Measurements from ENCODE around the gene ALG14.
A peak's percentile ranks its signal among the peaks of the same experiment; 100 is the strongest.

Gene ALG14

DNA sequence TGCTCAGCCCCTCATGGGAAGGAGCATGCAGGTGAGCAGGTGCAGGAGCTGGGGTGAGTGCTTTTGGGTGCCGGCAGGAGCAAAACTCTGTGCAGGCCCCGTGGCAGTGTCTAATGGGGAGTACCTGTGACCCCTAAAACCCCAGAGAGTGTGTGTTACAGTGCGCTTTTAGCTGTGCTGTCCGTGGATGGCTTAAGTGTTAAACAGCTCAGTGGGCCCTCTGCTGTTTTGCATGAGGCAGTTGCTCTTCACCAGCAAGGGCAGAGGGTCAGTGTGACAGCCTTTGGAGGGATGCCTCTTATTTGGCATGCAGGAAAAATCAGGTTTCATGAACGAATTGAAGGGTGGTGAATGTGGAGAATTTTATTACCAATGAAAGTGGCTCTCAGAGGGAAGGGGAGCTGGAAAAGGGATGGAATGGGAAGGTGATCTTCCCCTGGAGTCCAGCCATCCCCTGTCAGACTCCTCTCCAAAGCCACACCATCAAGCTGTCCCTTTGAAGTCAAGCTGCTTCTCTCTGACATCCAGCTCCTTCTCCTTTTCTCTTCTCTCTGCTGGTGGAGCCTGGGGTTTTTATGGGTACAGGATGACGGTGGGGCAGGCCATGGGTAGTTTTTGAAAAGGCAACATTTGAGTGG lies 17.0 kb upstream of the ALG14 start:
- WGBS, 2 experiments, result 88 to 92% methylated on average over 6 of the region's 6 CpGs
- no peaks in the 10 kb centered on the region for H3K27me3 ChIP-seq (ENCODE audit: control insufficient read depth, insufficient read depth, low read length, poor library complexity, severe bottlenecking)
- H3K36me3 ChIP-seq (ENCODE audit: control insufficient read depth, insufficient read depth, low read length), result no peaks in the 10 kb centered on the region
- H3K9me3 ChIP-seq (ENCODE audit: control insufficient read depth, low read length), result peaks cover 2% of the 10 kb centered on the region
- no peak overlapping the region for H3K27ac ChIP-seq (ENCODE audit: insufficient read depth, low read depth, low read length, poor library complexity, severe bottlenecking)
- peaks cover 4% of the 10 kb centered on the region for H3K4me1 ChIP-seq (ENCODE audit: control insufficient read depth, insufficient read depth, low read length)
- no peak overlapping the region for H3K4me3 ChIP-seq (ENCODE audit: insufficient read depth, low read depth, low read length)

DNA sequence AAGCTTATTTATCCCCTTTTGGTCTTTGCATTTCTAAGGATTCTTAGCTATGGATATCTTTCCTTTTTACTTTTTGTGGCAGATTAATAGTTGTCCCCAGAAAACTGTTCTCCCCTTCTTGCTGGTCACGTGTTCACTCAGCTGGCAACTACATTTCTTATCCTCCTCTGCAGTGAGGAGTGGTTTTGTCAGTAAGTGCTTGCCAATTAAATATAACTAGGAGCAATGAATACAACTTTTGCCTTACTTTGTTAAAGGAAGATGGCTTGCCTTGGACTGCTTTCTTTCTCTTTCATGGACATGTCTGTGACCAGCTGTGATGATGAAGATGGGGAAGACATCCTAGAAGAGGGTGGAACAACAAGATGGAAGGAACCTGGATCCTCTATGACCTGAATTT lies 15.6 kb upstream of the ALG14 start:
- 100% methylated on average over 1 of the region's 1 CpG; no CpG with 5 or more reads in 1 of the 2 experiments for WGBS, 2 experiments
- Histone ChIP-seq H3K27me3 (ENCODE audit: control insufficient read depth, insufficient read depth, low read length, poor library complexity, severe bottlenecking) (no peaks in the 10 kb centered on the region), H3K9me3 (ENCODE audit: control insufficient read depth, low read length) (peaks cover 2% of the 10 kb centered on the region), H3K27ac (ENCODE audit: insufficient read depth, low read depth, low read length, poor library complexity, severe bottlenecking) (no peak overlapping the region), H3K36me3 (ENCODE audit: control insufficient read depth, insufficient read depth, low read length) (no peaks in the 10 kb centered on the region), H3K4me3 (ENCODE audit: insufficient read depth, low read depth, low read length) (no peak overlapping the region), H3K4me1 (ENCODE audit: control insufficient read depth, insufficient read depth, low read length) (peaks cover 4% of the 10 kb centered on the region)

DNA sequence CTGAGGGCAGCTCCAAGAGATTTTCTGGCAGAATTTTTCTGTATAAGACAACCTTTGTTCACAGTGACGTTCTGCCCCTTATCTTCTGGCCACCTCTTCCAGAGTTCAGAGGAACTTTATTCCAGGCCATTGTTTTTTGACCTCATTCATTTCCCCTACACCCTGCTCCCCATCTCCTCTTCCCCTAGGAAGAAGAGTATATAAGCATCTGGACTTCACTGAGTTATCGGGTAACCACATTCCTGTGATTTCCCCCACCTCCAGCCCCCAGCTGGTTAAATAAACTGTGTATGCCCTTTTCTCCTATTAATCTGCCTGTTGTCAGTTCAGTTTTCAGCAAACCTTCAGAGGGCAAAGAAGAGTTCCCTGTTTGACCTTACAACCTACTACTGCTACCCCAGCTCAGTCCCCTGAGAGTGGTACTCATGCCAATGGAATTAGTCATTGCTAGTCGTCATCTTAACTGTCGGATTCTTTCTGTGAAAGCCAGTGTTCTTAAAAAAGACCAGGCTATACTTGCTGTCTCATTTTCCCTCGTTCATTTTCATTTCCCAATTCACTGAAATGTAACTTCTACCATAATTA lies 14.3 kb upstream of the ALG14 start:
- H3K36me3 ChIP-seq (ENCODE audit: control insufficient read depth, insufficient read depth, low read length), result no peaks in the 10 kb centered on the region
- peaks cover 2% of the 10 kb centered on the region for H3K9me3 ChIP-seq (ENCODE audit: control insufficient read depth, low read length)
- no peak overlapping the region for H3K27ac ChIP-seq (ENCODE audit: insufficient read depth, low read depth, low read length, poor library complexity, severe bottlenecking)
- H3K4me3 ChIP-seq (ENCODE audit: insufficient read depth, low read depth, low read length), result no peak overlapping the region
- 68% methylated on average over 5 of the region's 5 CpGs for WGBS, 2 experiments
- H3K4me1 ChIP-seq (ENCODE audit: control insufficient read depth, insufficient read depth, low read length), result peaks cover 4% of the 10 kb centered on the region
- no peaks in the 10 kb centered on the region for H3K27me3 ChIP-seq (ENCODE audit: control insufficient read depth, insufficient read depth, low read length, poor library complexity, severe bottlenecking)

DNA sequence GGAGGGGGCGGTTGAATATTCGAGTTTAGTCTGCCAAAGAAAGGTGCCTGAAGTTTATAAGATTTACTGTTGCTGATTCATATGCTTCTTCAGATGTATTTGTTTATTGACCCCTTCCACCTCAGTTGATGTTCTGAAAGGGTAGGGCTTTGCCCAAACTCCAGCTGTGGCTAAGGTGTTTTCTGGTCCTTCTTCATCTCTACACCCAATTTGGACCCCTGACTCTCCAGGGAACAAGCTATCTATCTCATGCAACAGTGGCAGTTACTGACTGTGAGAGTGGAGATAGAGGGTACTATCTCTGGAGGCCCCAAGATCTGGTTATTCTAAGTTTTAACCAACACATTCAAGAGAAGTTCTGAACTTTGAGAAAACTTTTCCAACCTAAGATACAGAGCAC lies 12.6 kb upstream of the ALG14 start:
- peaks cover 2% of the 10 kb centered on the region for H3K9me3 ChIP-seq (ENCODE audit: control insufficient read depth, low read length)
- no peaks in the 10 kb centered on the region for H3K27me3 ChIP-seq (ENCODE audit: control insufficient read depth, insufficient read depth, low read length, poor library complexity, severe bottlenecking)
- no peak overlapping the region for H3K4me3 ChIP-seq (ENCODE audit: insufficient read depth, low read depth, low read length)
- H3K4me1 ChIP-seq (ENCODE audit: control insufficient read depth, insufficient read depth, low read length), result peaks cover 4% of the 10 kb centered on the region
- H3K27ac ChIP-seq (ENCODE audit: insufficient read depth, low read depth, low read length, poor library complexity, severe bottlenecking), result no peak overlapping the region
- WGBS, 2 experiments, result 90 to 92% methylated on average over 2 of the region's 2 CpGs
- no peaks in the 10 kb centered on the region for H3K36me3 ChIP-seq (ENCODE audit: control insufficient read depth, insufficient read depth, low read length)

DNA sequence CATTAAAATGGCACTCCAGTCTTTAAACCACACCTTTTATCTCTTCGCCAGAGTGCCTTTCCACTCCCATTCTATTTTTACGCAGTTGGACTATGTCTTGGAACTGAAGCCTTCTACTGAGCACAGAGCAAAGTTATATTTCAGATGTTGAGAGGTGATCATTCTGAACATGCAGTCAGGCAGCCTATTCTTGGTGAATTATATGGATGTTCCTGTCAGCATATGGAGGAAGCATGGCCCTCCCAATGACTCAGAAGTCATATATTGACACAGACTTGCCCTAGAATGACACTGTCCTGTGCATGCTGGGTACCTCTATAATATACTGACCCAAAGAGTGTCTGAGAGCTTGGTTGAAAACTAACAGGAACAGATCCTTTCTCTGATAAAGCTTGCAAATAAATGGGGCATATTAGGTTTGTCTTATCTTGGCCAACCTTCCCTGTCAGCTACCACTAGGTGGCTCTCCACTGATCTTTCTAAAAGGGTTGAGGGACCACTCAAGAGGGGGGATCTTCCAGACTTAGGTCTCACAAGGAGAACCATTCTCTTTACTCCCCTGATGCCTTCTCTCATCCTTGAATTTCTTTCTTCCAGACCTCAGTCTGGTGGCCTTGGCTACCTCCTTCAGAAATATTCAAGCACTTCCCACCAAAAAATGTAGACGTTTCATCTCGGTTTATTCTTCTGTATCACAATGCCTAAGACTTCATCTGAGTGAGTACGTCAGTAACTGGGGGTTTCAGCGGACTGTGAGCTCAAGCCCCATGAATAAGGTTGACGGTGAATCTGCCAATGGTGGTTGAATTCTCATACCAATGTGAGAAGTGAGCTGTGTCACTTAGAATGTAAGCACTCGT lies 11.8 kb upstream of the ALG14 start:
- Histone ChIP-seq H3K27me3 (ENCODE audit: control insufficient read depth, insufficient read depth, low read length, poor library complexity, severe bottlenecking) (no peaks in the 10 kb centered on the region), H3K9me3 (ENCODE audit: control insufficient read depth, low read length) (no peaks in the 10 kb centered on the region), H3K4me3 (ENCODE audit: insufficient read depth, low read depth, low read length) (no peak overlapping the region), H3K27ac (ENCODE audit: insufficient read depth, low read depth, low read length, poor library complexity, severe bottlenecking) (no peak overlapping the region), H3K4me1 (ENCODE audit: control insufficient read depth, insufficient read depth, low read length) (peaks cover 4% of the 10 kb centered on the region), H3K36me3 (ENCODE audit: control insufficient read depth, insufficient read depth, low read length) (no peaks in the 10 kb centered on the region)
- WGBS, 2 experiments, result 85 to 88% methylated on average over 7 of the region's 8 CpGs

DNA sequence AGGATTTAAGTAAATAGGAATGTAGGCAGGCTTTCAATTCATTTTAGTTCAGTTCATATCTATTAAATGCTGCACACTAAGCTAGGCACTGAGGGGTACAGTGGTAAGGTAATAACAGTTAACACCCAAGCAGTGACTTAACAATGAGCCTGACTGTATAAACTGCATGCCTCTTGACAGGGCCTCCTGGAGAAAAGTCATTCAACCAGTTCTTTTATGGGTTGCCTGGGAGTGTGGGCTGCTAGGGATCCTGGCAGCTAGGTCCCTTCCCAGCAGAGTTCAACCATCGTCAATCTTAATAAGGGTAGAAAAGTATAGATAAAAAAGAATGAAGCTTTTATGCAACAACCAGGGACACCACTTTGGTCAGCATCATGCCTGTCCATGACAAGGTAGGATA lies 8.1 kb upstream of the ALG14 start:
- 79 to 83% methylated on average over 1 of the region's 1 CpG for WGBS, 2 experiments
- Histone ChIP-seq H3K9me3 (ENCODE audit: control insufficient read depth, low read length) (no peaks in the 10 kb centered on the region), H3K27me3 (ENCODE audit: control insufficient read depth, insufficient read depth, low read length, poor library complexity, severe bottlenecking) (no peaks in the 10 kb centered on the region), H3K4me3 (ENCODE audit: insufficient read depth, low read depth, low read length) (no peak overlapping the region), H3K4me1 (ENCODE audit: control insufficient read depth, insufficient read depth, low read length) (no peaks in the 10 kb centered on the region), H3K36me3 (ENCODE audit: control insufficient read depth, insufficient read depth, low read length) (no peaks in the 10 kb centered on the region), H3K27ac (ENCODE audit: insufficient read depth, low read depth, low read length, poor library complexity, severe bottlenecking) (no peak overlapping the region)

DNA sequence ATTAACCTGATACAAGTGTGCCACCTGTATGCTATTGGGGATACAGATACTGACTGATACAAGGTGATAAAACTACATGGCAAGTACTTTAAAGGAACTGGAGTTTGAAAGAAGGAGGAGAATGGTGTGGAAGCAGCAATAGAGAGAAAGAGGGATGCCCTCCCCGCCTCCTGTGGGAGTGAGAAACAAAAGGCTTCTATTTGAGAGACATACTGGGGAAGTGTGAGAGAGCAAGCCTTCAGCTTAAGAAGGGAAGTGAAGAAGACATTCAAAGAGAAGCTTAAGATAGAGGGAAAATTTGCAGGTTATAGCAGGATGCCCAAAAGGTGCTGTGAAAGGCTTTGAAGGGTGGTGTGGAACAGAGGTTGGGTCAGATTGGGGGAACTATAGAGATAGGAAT lies 7.7 kb upstream of the ALG14 start:
- H3K4me1 ChIP-seq (ENCODE audit: control insufficient read depth, insufficient read depth, low read length), result no peaks in the 10 kb centered on the region
- 49 to 68% methylated on average over 1 of the region's 1 CpG for WGBS, 2 experiments
- no peaks in the 10 kb centered on the region for H3K27me3 ChIP-seq (ENCODE audit: control insufficient read depth, insufficient read depth, low read length, poor library complexity, severe bottlenecking)
- no peaks in the 10 kb centered on the region for H3K9me3 ChIP-seq (ENCODE audit: control insufficient read depth, low read length)
- no peak overlapping the region for H3K27ac ChIP-seq (ENCODE audit: insufficient read depth, low read depth, low read length, poor library complexity, severe bottlenecking)
- H3K36me3 ChIP-seq (ENCODE audit: control insufficient read depth, insufficient read depth, low read length), result no peaks in the 10 kb centered on the region
- H3K4me3 ChIP-seq (ENCODE audit: insufficient read depth, low read depth, low read length), result no peak overlapping the region

DNA sequence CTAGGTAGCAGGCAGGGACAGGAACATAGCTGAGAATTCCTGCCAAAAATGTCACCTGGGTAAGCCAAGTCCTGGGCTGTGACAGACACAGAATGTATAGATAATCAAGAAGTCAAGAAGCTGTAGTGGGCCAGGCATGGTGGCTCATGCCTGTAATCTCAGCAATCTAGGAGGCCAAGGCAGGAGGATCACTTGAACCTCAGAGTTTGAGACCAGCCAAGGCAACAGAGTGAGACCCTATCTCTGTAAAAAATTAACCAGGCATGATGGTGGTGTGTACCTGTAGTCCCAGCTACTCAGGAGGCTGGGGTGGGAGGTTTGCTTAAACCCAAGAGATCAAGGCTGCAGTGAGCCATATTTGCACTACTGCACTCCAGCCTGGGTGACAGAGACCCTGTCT lies 3.3 kb upstream of the ALG14 start:
- H3K27me3 ChIP-seq (ENCODE audit: control insufficient read depth, insufficient read depth, low read length, poor library complexity, severe bottlenecking), result no peaks in the 10 kb centered on the region
- no peak overlapping the region for H3K4me3 ChIP-seq (ENCODE audit: insufficient read depth, low read depth, low read length)
- no peaks in the 10 kb centered on the region for H3K9me3 ChIP-seq (ENCODE audit: control insufficient read depth, low read length)

DNA sequence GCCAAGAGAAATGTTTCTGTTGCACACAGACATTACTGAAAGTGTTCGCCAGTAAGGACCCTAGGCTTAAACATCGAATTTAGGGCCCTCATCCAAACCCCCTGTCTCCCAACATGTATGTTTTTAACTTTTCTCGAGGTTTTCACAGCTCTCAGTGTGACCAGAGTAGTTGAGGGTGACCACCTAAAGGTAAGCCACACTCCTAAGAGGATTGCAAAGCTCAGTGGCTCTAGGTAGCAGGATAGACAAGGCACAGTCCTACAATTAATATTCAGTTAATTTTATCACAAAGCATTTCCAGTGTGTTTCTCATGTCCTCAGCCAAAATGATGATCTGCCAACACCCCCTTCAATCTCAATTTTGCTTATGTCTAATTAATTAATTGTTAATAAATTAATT lies 695 bp upstream of the ALG14 start:
- Histone ChIP-seq H3K4me1 (ENCODE audit: control insufficient read depth, insufficient read depth, low read length) (no peaks in the 10 kb centered on the region), H3K4me3 (ENCODE audit: insufficient read depth, low read depth, low read length) (peak overlapping the region; percentile 85), H3K9me3 (ENCODE audit: control insufficient read depth, low read length) (no peaks in the 10 kb centered on the region), H3K36me3 (ENCODE audit: control insufficient read depth, insufficient read depth, low read length) (no peaks in the 10 kb centered on the region), H3K27ac (ENCODE audit: insufficient read depth, low read depth, low read length, poor library complexity, severe bottlenecking) (no peak overlapping the region), H3K27me3 (ENCODE audit: control insufficient read depth, insufficient read depth, low read length, poor library complexity, severe bottlenecking) (no peaks in the 10 kb centered on the region)
- 39 to 40% methylated on average over 3 of the region's 3 CpGs for WGBS, 2 experiments

More for the DNA sequence above, 3.3 kb upstream of the ALG14 start:
- no peaks in the 10 kb centered on the region for H3K36me3 ChIP-seq (ENCODE audit: control insufficient read depth, insufficient read depth, low read length)
- no peak overlapping the region for H3K27ac ChIP-seq (ENCODE audit: insufficient read depth, low read depth, low read length, poor library complexity, severe bottlenecking)
- H3K4me1 ChIP-seq (ENCODE audit: control insufficient read depth, insufficient read depth, low read length), result no peaks in the 10 kb centered on the region

DNA sequence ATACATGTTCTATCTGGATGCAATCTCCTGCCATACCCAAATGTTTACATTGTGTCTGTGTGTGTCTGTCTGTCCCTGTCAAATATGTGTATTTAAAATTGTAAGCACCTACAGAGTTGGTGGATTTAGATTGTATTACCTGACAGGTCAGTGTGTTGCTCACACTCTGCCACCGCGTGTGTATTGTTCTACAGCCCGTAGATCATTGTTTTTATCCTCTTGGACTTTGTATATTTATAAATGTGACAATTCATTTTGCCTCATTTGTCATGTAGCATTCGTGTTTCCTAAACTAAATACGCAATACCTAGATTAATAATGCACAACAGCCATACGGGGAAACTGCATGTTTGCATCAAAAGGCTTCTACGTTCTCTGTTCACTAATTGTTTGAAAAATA lies 634 bp downstream of the ALG14 start:
- H3K36me3 ChIP-seq (ENCODE audit: control insufficient read depth, insufficient read depth, low read length), result no peaks in the 10 kb centered on the region
- no peaks in the 10 kb centered on the region for H3K9me3 ChIP-seq (ENCODE audit: control insufficient read depth, low read length)
- no peaks in the 10 kb centered on the region for H3K4me1 ChIP-seq (ENCODE audit: control insufficient read depth, insufficient read depth, low read length)
- WGBS, 2 experiments, result 25 to 42% methylated on average over 6 to 7 of the region's 7 CpGs
- H3K27ac ChIP-seq (ENCODE audit: insufficient read depth, low read depth, low read length, poor library complexity, severe bottlenecking), result no peak overlapping the region
- peak overlapping the region; percentile 85 for H3K4me3 ChIP-seq (ENCODE audit: insufficient read depth, low read depth, low read length)
- H3K27me3 ChIP-seq (ENCODE audit: control insufficient read depth, insufficient read depth, low read length, poor library complexity, severe bottlenecking), result no peaks in the 10 kb centered on the region
